ENCODE results near the gene EFNA3. TPM values are rescaled to one million over a fixed set of nuclear protein-coding genes. Genes with fewer than 3 reads are reported as not detected.

EFNA3 gene
- total and polyA plus RNA-seq, 2 experiments from 2014 or later, result 10.3 to 13.6 TPM

GRCh38 chr1:155030899-155031298 is 47.7 kb upstream of the EFNA3 start (continued):
- TF ChIP-seq ETS1 (IDR thresholded peaks at IDR 0.05), result no peak
- no peak for TF ChIP-seq JUNB (IDR thresholded peaks at IDR 0.05; ENCODE audit: unreplicated experiment)
- TF ChIP-seq POLR2AphosphoS5 (IDR thresholded peaks at IDR 0.05; ENCODE audit: low read depth), result no peak
- TF ChIP-seq NANOG (IDR thresholded peaks at IDR 0.05; ENCODE audit: borderline replicate concordance), result no peak

GRCh38 chr1:155032886-155033285 is 45.8 kb upstream of the EFNA3 start:
- ATAC-seq, result no peak
- Mint-ChIP-seq H3K27me3 (ENCODE audit: insufficient read depth, low read depth, poor library complexity) (peaks cover 8% of the 10 kb centered on the region), H3K27ac (no peak overlapping the region)

More at GRCh38 chr1:155032886-155033285, 45.8 kb upstream of the EFNA3 start:
- Histone ChIP-seq H3K79me2 (replicated peaks; ENCODE audit: insufficient read depth) (no peaks in the 10 kb centered on the region), H3K4me2 (no peak overlapping the region), H3F3A (replicated peaks; ENCODE audit: low read depth) (no peaks in the 10 kb centered on the region), H3K36me3 (ENCODE audit: insufficient read depth) (no peaks in the 10 kb centered on the region), H3K27ac (ENCODE audit: low read depth) (no peak overlapping the region), H3K9me2 (ENCODE audit: insufficient read depth) (no peaks in the 10 kb centered on the region), H3K4me1 (ENCODE audit: insufficient read depth) (no peaks in the 10 kb centered on the region), H3K27me3 (ENCODE audit: insufficient read depth) (no peaks in the 10 kb centered on the region), H4K20me1 (replicated peaks; ENCODE audit: insufficient read depth) (no peaks in the 10 kb centered on the region), H3K4me3 (no peak overlapping the region), H2AFZ (no peak overlapping the region)
- H3K36me3 Mint-ChIP-seq (ENCODE audit: low read depth), result no peaks in the 10 kb centered on the region
- H3K4me1 Mint-ChIP-seq, result peaks cover 5% of the 10 kb centered on the region; the same call in 1 of the 3 replicates
- TF ChIP-seq EZH2 (IDR thresholded peaks at IDR 0.05; ENCODE audit: low read depth, unreplicated experiment) (no peak), ZNF331 (CRISPR knock-in tag; IDR thresholded peaks at IDR 0.05; ENCODE audit: low read depth) (no peak), ETS1 (IDR thresholded peaks at IDR 0.05) (no peak), NANOG (IDR thresholded peaks at IDR 0.05; ENCODE audit: borderline replicate concordance) (no peak), ZNF114 (CRISPR knock-in tag; IDR thresholded peaks at IDR 0.05) (no peak), CREB1 (CRISPR knock-in tag; IDR thresholded peaks at IDR 0.05; ENCODE audit: low read depth) (no peak), REST (IDR thresholded peaks at IDR 0.05; ENCODE audit: unreplicated experiment) (no peak), EZH2phosphoT487 (IDR thresholded peaks at IDR 0.05; ENCODE audit: unreplicated experiment) (no peak), CTCF (conservative IDR thresholded peaks at IDR 0.05; ENCODE audit: low read depth in 2 of 2) (no peak)
- no peaks in the 10 kb centered on the region for H3K9me3 Mint-ChIP-seq
- no peak overlapping the region for H3K4me3 Mint-ChIP-seq
- DNase-seq (ENCODE audit: low spot score), result no peak
